HG02870 (cell line): ENCODE data around the gene FAM193B.

Experiments used
- ATAC-seq: cut with Tn5 transposase; IDR thresholded peaks from one replicate; pipeline ENCODE4 v1.9.1; 2021; ENCODE audit warnings: mild to moderate bottlenecking, moderate library complexity; ENCODE audit not compliant: unreplicated experiment

The FAM193B gene

GRCh38 chr5:177501874-177502678 lies 52.3 kb downstream of the FAM193B start:
- no peak for ATAC-seq

- no peak for ATAC-seq
Measured at GRCh38 chr5:177500685-177501522, 53.5 kb downstream of the FAM193B start.

- ATAC-seq, result no peak
Measured at GRCh38 chr5:177499842-177500241, 54.5 kb downstream of the FAM193B start.

- no peak for ATAC-seq
Measured at GRCh38 chr5:177498013-177498787, 56.2 kb downstream of the FAM193B start.

- peak; percentile 72 for ATAC-seq
Measured at GRCh38 chr5:177497292-177498012, 56.9 kb downstream of the FAM193B start, which contains the start of gene PDLIM7. PDLIM7 (minus strand) TSS chr5:177497604; CDS start chr5:177496512, 1,092 bp downstream.

- ATAC-seq, result no peak
Measured at GRCh38 chr5:177496727-177497291, 57.6 kb downstream of the FAM193B start.

GRCh38 chr5:177496070-177496726 lies 58.2 kb downstream of the FAM193B start:
- no peak for ATAC-seq

- no peak for ATAC-seq
Measured at GRCh38 chr5:177495243-177496060, 58.9 kb downstream of the FAM193B start.

- no peak for ATAC-seq
Measured at GRCh38 chr5:177494346-177495195, 59.8 kb downstream of the FAM193B start.

- ATAC-seq, result no peak
Measured at GRCh38 chr5:177493795-177494345, 60.5 kb downstream of the FAM193B start.

GRCh38 chr5:177492841-177493240 lies 61.5 kb downstream of the FAM193B start:
- no peak for ATAC-seq

- no peak for ATAC-seq
Measured at GRCh38 chr5:177491983-177492746, 62.2 kb downstream of the FAM193B start.

- ATAC-seq, result no peak
Measured at GRCh38 chr5:177491429-177491945, 62.9 kb downstream of the FAM193B start.

- ATAC-seq, result no peak
Measured at GRCh38 chr5:177490992-177491391, 63.4 kb downstream of the FAM193B start.

- ATAC-seq, result no peak
Measured at GRCh38 chr5:177490311-177490991, 63.9 kb downstream of the FAM193B start.

GRCh38 chr5:177489119-177489716 lies 65.1 kb downstream of the FAM193B start:
- no peak for ATAC-seq
